ENCODE measurements around the gene SST.
"Not testable (repeated sequence)": the region's sequence is repeated elsewhere in the genome, so short reads cannot be mapped to it uniquely, and the experiment has no call there.

Gene SST

DNA sequence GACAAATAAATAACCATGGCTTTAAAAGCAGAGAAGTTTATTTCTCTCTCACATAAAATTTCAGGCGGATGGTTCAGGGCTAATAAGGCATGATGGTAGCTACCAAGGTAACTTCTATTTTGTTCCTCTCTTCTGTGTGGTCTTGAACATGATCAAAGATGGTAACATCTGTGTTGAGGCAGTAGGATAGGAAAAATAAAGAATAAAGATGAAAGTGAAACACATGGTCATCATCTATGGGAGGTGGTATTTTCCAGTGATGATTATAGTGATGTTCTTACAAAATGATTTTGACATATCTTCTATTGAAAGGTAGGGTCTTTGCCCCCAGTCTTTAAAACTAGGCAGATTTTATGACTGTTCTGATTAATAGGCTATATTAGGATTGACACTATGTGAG lies 14.2 kb upstream of the SST start:
- no peak for DNase-seq (ENCODE audit: low read depth in 2 of 2)

DNA sequence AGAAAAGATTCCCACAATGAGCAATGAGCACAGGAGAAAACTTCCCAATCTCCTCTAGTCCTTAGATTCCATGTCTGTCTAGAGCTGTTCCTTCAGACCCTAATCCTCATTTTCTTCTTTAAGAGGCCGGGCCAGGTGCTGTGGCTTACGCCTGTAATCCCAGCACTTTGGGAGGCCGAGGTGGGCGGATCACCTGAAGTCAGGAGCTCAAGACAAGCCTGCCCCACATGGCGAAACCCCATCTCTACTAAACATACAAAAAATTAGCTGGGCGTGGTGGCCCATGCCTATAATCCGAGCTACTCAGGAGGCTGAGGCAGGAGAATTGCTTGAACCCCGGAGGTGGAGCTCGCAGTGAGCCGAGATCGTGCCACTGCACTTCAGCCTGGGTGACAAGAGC lies 11.6 kb upstream of the SST start:
- not testable (repeated sequence) for DNase-seq (ENCODE audit: low read depth in 2 of 2)

- DNase-seq (ENCODE audit: low read depth in 2 of 2), result peak; percentile 7 to 52
These were observed 9.6 kb upstream of the SST start for GRCh38 chr3:187679638-187680396.

GRCh38 chr3:187678726-187679268 lies 8.6 kb upstream of the SST start:
- DNase-seq (ENCODE audit: low read depth in 2 of 2), result no peak

GRCh38 chr3:187677604-187678003 lies 7.4 kb upstream of the SST start:
- no peak for DNase-seq (ENCODE audit: low read depth in 2 of 2)

DNA sequence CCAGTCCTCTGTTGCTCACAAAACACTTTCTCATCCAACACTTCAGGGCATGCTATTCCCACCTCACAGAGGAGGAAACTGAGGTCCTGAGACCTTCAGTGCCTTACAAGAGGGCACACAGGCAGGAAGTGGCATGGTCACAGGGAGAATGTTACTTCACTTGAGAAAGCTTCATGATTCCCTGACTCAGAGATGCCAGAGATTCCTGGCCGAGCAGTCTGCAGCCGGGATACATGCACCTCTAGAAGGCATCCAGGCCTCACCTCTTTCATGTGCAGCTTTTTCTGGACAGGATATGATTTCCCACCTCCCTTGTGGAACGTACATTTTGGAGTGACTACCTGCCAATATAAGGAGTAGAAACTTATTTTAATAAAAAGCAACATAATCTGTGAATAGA lies 2.8 kb upstream of the SST start:
- DNase-seq (ENCODE audit: low read depth in 2 of 2), result no peak

DNA sequence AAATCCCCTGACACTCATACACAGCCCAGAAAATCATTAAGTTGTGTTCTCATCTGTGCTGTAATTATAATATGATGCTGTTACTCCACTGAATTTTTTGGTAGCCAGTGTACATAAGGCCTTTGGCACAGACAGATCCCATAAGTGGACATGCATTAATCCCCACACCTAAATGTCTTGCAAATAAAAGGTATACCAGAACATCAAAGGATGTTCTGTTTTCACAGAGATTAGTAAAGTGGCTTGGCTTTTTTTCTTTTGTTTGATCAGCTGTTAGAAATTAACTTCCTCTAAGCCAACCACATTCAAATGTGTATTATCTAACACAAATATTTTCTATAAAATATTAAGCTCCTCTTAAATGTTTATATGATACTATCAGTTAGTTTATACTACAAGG lies 2.7 kb downstream of the SST start:
- no peak for DNase-seq (ENCODE audit: low read depth in 2 of 2)

DNA sequence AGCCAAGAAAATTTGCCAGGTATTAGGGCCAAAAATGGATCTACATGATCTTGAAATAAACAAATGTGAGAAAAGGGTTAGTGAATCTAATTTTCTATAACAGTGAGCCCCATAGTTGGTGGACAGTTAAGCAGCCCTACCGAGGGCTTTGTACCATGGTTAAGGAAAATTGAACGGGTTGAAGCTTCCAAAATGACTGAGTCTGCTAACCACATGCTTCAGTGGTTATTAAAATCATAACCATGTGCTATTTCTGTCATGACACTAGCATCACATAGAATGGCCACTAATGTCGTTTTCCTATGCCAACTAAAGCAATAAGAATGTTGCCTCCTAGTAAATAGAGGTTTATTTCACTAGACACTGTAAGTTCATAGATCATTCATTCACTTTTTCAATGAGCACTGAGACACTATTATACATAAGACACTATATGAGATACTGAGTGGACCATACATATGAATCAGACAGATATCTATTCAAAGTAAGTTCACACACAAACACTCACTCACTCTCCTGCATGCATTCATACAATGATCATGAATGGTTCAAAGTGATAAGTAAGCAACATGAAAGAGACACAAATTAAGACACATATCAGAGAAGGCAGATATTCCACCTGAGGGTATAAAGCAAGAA lies 4.3 kb downstream of the SST start:
- DNase-seq (ENCODE audit: low read depth in 2 of 2), result no peak

GRCh38 chr3:187665010-187665409 lies 5.2 kb downstream of the SST start:
- no peak for DNase-seq (ENCODE audit: low read depth in 2 of 2)

- no peak for DNase-seq (ENCODE audit: low read depth in 2 of 2)
These were observed 7.3 kb downstream of the SST start for GRCh38 chr3:187662848-187663409.

DNA sequence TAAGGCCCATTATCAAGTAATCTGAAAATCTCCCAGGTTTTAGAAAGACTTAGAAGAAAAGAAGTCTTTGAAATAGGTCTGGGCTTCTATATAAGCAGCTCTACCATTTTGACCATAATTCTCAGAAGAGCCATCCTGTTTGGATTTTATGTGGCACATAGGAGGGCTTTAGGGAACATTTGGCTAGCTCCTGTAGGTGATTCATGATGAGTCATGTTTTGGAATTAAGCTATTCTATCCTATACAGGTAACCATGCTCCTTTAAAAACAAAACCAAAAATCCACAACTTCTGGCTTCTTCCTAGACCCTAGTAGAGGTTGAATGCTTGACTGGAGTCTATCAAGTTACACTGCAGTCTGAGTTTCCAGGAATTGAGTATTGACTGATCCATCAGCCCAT lies 8.9 kb downstream of the SST start:
- no peak for DNase-seq (ENCODE audit: low read depth in 2 of 2)

- DNase-seq (ENCODE audit: low read depth in 2 of 2), result no peak
These were observed 18.9 kb downstream of the SST start for GRCh38 chr3:187651282-187651681.

- no peak for DNase-seq (ENCODE audit: low read depth in 2 of 2)
These were observed 22.0 kb downstream of the SST start for GRCh38 chr3:187648177-187648576.

DNA sequence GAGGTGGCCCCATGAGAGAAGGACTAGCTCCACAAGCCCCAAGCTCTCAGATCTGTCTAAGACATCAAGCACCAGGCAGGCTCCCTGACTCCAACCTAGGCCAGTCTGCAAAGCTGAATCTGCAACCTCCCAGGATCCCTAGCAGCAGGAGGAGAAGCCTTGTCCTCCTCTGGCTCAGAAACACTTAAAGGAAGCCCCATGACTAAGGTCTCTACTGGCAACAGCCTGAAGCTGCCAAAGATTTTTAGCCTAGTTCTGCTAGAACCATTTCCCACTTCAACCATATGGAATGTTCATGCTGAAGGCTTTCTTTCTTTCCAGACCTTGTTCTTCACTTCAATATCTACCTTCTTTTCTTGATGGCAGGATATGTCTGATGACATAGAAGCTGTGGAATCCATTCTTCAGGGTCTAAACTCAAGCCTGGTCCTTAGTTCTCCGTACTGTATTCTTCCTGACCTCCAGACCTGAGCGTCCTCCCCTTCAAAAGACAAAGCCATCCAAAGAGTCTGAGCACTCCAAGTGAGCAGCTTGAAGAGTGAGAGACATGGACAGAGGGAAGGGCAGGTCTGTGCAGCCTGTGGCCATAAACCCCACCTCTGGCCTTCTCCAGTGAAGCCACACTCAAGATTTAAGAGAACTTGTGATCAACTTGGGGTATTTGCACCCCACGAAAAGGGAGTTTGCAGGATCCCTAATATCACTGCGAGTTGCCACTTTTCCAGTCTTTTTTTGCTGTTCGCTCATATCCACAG lies 23.1 kb downstream of the SST start:
- DNase-seq (ENCODE audit: low read depth in 2 of 2), result no peak

GRCh38 chr3:187645379-187645778 lies 24.8 kb downstream of the SST start:
- DNase-seq (ENCODE audit: low read depth in 2 of 2), result not testable (repeated sequence)

GRCh38 chr3:187642861-187643260 lies 27.3 kb downstream of the SST start:
- no peak for DNase-seq (ENCODE audit: low read depth in 2 of 2)

GRCh38 chr3:187641320-187642016 lies 28.7 kb downstream of the SST start:
- no peak for DNase-seq (ENCODE audit: low read depth in 2 of 2)

DNA sequence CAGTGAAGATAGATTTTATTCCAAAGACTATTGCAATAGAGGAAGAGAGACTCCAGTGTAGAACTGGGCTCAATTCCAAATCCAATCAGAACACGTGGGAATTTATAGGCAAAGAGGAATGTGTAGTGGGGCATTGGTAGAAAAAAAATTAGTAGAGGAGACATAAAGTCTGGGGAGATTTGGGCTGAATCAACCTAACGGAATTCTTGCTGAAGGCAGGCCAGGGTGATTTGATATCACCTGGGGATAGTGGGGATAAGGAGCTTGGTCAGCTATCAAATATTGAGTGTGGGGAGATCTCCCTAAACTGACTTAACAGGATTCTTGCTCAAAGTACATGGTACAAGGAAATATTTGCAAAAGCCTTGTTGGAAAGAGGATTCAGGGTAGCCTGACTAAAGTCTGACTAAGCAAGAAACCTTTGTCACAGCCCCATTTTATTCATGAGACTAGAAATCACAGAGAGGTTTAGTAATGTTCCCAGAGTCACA lies 29.6 kb downstream of the SST start:
- no peak for DNase-seq (ENCODE audit: low read depth in 2 of 2)

- no peak for DNase-seq (ENCODE audit: low read depth in 2 of 2)
These were observed 30.1 kb downstream of the SST start for GRCh38 chr3:187639927-187640568.

DNA sequence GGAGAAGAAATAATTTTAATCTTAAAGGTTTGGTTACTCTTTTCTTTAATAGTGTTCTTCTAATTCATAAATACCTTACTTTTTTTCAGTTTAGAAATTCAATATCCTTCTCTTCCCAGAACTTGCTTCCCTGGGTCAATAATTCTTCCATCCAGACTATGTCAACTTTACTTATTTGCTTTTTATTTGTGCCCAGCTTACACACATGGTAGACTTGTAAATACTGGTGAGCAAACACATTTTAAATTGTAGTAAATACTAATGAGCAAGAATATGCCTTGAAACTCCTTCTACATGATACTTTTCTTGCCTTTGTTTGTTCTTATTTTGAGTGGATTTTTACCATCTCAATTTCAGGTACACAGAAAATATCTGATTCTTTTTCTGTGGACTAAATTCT lies 33.7 kb downstream of the SST start:
- no peak for DNase-seq (ENCODE audit: low read depth in 2 of 2)

DNA sequence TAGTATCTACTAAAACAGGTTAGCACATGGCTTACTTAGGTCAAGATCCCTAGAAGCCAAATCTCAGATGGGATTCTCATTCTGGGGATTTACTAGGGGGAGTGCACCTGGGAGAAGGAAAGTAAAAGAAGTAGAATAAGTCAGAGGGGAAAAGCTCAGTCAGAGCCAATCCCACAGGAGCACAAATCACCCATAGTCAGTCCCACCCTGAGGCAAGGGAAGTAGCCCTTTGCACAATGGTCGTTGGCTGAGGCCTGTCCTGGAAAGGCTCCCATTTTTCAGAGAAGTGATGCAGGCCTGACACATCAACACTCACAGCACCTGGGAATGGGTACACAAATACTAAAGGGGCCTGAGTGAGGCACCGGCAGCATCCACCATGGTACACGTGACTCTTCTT lies 39.8 kb downstream of the SST start:
- DNase-seq (ENCODE audit: low read depth in 2 of 2), result no peak

All from stimulated activated CD4-positive, alpha-beta T cell treated with anti-CD3 and anti-CD28 coated beads, Interleukin-1b, Interleukin-23, amount 100 ng/mL, for 1 hour (primary cell).